ENCODE measurements around the gene RTTN.

DNA sequence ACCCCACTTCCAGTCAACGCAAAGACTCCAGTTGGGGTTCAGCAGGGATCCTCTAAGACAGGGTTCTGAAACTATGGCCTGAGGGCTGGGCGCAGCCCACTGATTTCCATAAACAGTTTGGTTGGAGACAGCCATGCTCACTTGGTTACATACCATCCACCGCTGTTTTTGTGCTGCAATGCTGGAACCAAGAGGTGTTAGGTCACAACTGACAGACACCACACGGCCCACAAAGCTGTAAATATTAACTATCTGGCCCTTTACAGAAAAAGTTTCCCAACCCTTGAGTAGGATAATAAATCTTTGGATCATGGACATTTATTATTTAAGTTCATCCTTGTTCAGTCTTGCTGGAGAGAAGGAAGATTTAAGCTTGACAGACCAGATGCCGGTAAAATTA is 249.4 kb downstream of the RTTN start:
- TF ChIP-seq, protein P1, sequence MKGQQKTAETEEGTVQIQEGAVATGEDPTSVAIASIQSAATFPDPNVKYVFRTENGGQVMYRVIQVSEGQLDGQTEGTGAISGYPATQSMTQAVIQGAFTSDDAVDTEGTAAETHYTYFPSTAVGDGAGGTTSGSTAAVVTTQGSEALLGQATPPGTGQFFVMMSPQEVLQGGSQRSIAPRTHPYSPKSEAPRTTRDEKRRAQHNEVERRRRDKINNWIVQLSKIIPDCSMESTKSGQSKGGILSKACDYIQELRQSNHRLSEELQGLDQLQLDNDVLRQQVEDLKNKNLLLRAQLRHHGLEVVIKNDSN (CRISPR knock-in tag; IDR thresholded peaks at IDR 0.05), result no peak
- TF ChIP-seq, protein P2, sequence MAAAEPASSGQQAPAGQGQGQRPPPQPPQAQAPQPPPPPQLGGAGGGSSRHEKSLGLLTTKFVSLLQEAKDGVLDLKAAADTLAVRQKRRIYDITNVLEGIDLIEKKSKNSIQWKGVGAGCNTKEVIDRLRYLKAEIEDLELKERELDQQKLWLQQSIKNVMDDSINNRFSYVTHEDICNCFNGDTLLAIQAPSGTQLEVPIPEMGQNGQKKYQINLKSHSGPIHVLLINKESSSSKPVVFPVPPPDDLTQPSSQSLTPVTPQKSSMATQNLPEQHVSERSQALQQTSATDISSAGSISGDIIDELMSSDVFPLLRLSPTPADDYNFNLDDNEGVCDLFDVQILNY (CRISPR knock-in tag; IDR thresholded peaks at IDR 0.05), result no peak
- TF ChIP-seq ZNF121 (CRISPR knock-in tag; IDR thresholded peaks at IDR 0.05) (no peak), NR3C1 (CRISPR knock-in tag; conservative IDR thresholded peaks at IDR 0.05; ENCODE audit: low read depth) (no peak)
- TF ChIP-seq, protein P3, sequence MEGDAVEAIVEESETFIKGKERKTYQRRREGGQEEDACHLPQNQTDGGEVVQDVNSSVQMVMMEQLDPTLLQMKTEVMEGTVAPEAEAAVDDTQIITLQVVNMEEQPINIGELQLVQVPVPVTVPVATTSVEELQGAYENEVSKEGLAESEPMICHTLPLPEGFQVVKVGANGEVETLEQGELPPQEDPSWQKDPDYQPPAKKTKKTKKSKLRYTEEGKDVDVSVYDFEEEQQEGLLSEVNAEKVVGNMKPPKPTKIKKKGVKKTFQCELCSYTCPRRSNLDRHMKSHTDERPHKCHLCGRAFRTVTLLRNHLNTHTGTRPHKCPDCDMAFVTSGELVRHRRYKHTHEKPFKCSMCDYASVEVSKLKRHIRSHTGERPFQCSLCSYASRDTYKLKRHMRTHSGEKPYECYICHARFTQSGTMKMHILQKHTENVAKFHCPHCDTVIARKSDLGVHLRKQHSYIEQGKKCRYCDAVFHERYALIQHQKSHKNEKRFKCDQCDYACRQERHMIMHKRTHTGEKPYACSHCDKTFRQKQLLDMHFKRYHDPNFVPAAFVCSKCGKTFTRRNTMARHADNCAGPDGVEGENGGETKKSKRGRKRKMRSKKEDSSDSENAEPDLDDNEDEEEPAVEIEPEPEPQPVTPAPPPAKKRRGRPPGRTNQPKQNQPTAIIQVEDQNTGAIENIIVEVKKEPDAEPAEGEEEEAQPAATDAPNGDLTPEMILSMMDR (IDR thresholded peaks at IDR 0.05), result no peak
- TF ChIP-seq, protein P4, sequence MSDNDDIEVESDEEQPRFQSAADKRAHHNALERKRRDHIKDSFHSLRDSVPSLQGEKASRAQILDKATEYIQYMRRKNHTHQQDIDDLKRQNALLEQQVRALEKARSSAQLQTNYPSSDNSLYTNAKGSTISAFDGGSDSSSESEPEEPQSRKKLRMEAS (CRISPR knock-in tag; IDR thresholded peaks at IDR 0.05), result no peak
- TF ChIP-seq, protein P5, sequence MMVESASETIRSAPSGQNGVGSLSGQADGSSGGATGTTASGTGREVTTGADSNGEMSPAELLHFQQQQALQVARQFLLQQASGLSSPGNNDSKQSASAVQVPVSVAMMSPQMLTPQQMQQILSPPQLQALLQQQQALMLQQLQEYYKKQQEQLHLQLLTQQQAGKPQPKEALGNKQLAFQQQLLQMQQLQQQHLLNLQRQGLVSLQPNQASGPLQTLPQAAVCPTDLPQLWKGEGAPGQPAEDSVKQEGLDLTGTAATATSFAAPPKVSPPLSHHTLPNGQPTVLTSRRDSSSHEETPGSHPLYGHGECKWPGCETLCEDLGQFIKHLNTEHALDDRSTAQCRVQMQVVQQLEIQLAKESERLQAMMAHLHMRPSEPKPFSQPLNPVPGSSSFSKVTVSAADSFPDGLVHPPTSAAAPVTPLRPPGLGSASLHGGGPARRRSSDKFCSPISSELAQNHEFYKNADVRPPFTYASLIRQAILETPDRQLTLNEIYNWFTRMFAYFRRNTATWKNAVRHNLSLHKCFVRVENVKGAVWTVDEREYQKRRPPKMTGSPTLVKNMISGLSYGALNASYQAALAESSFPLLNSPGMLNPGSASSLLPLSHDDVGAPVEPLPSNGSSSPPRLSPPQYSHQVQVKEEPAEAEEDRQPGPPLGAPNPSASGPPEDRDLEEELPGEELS (CRISPR knock-in tag; IDR thresholded peaks at IDR 0.05), result no peak
